Left lung (tissue), 10 donors: ENCODE results near the gene SLC38A7. TPM values are rescaled to one million over a fixed set of nuclear protein-coding genes. Genes with fewer than 3 reads are reported as not detected.

ENCODE experiments used
- ATAC-seq: fragments of 200-7000 bp; cut with Tn5 transposase; one replicate; pipeline ENCODE4 v1.9.1; 2020; ENCODE audit warnings: moderate library complexity
- DNase-seq, 4 donors: peaks; one replicate each; pipeline ENCODE4 v3.0.0-alpha.2; 2013 to 2020
- H3K27ac ChIP-seq, 2 donors: fragments of 200-600 bp; sonication (generic) in 1 of 2; one replicate each; pipeline versions ENCODE4 v1.5.0 to v1.8.0; 2020 to 2021
- H3K27me3 ChIP-seq, 2 donors: fragments of 200-600 bp; sonication (generic) in 1 of 2; one replicate each; pipeline versions ENCODE4 v1.5.0 to v1.8.0; 2020 to 2021
- H3K36me3 ChIP-seq, 2 donors: fragments of 200-600 bp; sonication (generic) in 1 of 2; one replicate each; pipeline versions ENCODE4 v1.5.0 to v1.8.0; 2020 to 2021
- H3K4me1 ChIP-seq, 2 donors: fragments of 200-600 bp; one replicate each; pipeline ENCODE4 v1.8.0; 2021
- H3K4me3 ChIP-seq, 2 donors: fragments of 200-600 bp; sonication (generic) in 1 of 2; one replicate each; pipeline versions ENCODE4 v1.5.0 to v1.8.0; 2020 to 2021; ENCODE audit warnings: mild to moderate bottlenecking in 1 of 2
- H3K9me3 ChIP-seq, 2 donors: fragments of 200-600 bp; sonication (generic) in 1 of 2; one replicate each; pipeline versions ENCODE4 v1.5.0 to v1.8.0; 2020 to 2021
- CTCF ChIP-seq, 2 donors: fragments of 200-600 bp; sonication (generic) in 1 of 2; IDR thresholded peaks; one replicate each; pipeline versions ENCODE4 v1.5.0 to v1.8.0; 2021; ENCODE audit warnings: antibody characterized with exemption in 2 of 2
- intact Hi-C, 2 donors: fragments of 100-400 bp; cut with DNase I; formaldehyde crosslinking; loops; one replicate each; pipeline versions ENCODE4 v1.11.2 to v1.14.2; 2022
- polyA plus RNA-seq, 6 donors: library from polyadenylated mRNA; unstranded; fragments of 120-200 nt; gene quantifications; one replicate each; pipeline ENCODE4 v1.2.1, GENCODE V29; 2013; ENCODE audit not compliant: insufficient read length in 6 of 6
- total RNA-seq, 2 donors: library from RNA; stranded (reverse); fragmentation: NEBNext Ultra II Directional; extraction: Animal tissue kit (Norgen Biotek cat#: 25700); gene quantifications; one replicate each; pipeline ENCODE4 v1.2.1, GENCODE V29; 2021
- donor health status: DM: no; HTN: yes; CAD: no.
- donor health status: DM: no; HTN: no; CAD: no.

The SLC38A7 gene
- total and polyA plus RNA-seq, 8 donors: 12.2 to 32.6 (median 13.4) TPM

GRCh38 chr16:58629733-58630640 is 54.6 kb downstream of the SLC38A7 start, which contains the start of gene CNOT1:
Gene CNOT1, minus strand, starts transcription at chr16:58629826. Its CDS starts 30,489 bp downstream, at chr16:58599337.
- intact Hi-C loops: no loop called here
- H3K4me1 ChIP-seq: peaks cover 9 to 29% of the 10 kb centered on the region in 2 donors
- no peak for TF ChIP-seq CTCF (IDR thresholded peaks at IDR 0.05)
- H3K27ac ChIP-seq: peak within 1 kb of the TSS; percentile 97 to 98
- H3K4me3 ChIP-seq: peak within 1 kb of the TSS; percentile 95 to 97
- no peaks in the 10 kb centered on the region for H3K27me3 ChIP-seq
- ATAC-seq: peak; percentile 92
- peak; percentile 96 to 99 (median 98) for DNase-seq
- H3K36me3 ChIP-seq: peaks cover 0 to 8% of the 10 kb centered on the region in 2 donors
- no peaks in the 10 kb centered on the region for H3K9me3 ChIP-seq

GRCh38 chr16:58628845-58629732 is 55.5 kb downstream of the SLC38A7 start:
- Histone ChIP-seq H3K4me1 (peaks cover 9 to 29% of the 10 kb centered on the region in 2 donors), H3K27ac (peak overlapping the region; percentile 97 to 98), H3K4me3 (peak overlapping the region; percentile 95 to 97), H3K9me3 (no peaks in the 10 kb centered on the region), H3K27me3 (no peaks in the 10 kb centered on the region), H3K36me3 (peaks cover 0 to 17% of the 10 kb centered on the region in 2 donors)
- ATAC-seq (peak; percentile 52), DNase-seq (peak; percentile 19 to 89 (median 62))
- TF ChIP-seq CTCF (IDR thresholded peaks at IDR 0.05): no peak
- intact Hi-C loops: no loop called here

DNA sequence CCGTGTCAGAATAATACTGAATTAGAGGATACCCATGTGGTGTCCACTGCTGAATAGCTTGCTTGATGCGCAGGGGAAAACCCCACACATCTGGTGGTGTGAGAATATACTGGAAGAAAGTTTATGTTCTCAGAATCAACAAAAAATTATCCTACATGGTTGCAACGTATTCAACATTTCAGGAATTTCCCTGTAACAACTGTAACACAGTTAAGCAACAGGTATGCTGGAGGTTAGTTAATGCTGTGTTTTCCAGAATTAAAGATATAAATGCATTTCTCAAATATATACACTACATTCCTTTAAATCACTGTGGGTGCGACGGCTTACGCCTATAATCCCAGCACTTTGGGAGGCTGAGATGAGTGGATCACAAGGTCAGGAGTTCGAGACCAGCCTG is 60.4 kb downstream of the SLC38A7 start:
- intact Hi-C loops: no loop called here
- no peaks in the 10 kb centered on the region for H3K27me3 ChIP-seq
- peaks cover 0 to 66% of the 10 kb centered on the region in 2 donors for H3K36me3 ChIP-seq

DNA sequence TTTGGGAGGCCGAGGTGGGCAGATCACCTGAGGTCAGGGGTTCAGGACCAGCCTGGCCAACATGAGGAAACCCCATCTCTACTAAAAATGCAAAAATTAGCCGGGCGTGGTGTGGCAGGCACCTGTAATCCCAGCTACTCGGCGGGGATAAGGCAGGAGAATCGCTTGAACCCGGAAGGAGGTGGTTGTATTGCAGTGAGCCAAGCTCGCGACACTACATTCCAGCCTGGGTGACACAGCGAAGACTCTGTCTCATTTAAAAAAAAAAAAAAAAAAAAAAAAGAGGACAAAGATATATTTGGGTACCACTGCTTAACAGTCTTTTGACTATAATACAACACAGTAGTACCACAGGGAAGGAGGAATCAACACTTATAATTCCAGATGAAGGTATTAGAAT is 64.2 kb downstream of the SLC38A7 start:
- Histone ChIP-seq H3K27ac (no peak overlapping the region), H3K4me3 (no peak overlapping the region), H3K27me3 (no peaks in the 10 kb centered on the region), H3K9me3 (no peaks in the 10 kb centered on the region), H3K4me1 (peaks cover 0 to 1% of the 10 kb centered on the region in 2 donors), H3K36me3 (peaks cover 0 to 85% of the 10 kb centered on the region in 2 donors)
- TF ChIP-seq CTCF (IDR thresholded peaks at IDR 0.05): no peak
- DNase-seq (no peak), ATAC-seq (no peak)
- intact Hi-C loops: no loop called here

More for the DNA sequence above, 60.4 kb downstream of the SLC38A7 start:
- ATAC-seq: no peak
- Histone ChIP-seq H3K4me1 (peaks cover 9 to 29% of the 10 kb centered on the region in 2 donors), H3K4me3 (no peak overlapping the region), H3K9me3 (no peaks in the 10 kb centered on the region), H3K27ac (no peak overlapping the region)
- DNase-seq: no peak
- TF ChIP-seq CTCF (IDR thresholded peaks at IDR 0.05): no peak
